Measurements from ENCODE around the gene CIBAR2.
A peak's percentile ranks its signal among the peaks of the same experiment; 100 is the strongest.

CIBAR2 gene

DNA sequence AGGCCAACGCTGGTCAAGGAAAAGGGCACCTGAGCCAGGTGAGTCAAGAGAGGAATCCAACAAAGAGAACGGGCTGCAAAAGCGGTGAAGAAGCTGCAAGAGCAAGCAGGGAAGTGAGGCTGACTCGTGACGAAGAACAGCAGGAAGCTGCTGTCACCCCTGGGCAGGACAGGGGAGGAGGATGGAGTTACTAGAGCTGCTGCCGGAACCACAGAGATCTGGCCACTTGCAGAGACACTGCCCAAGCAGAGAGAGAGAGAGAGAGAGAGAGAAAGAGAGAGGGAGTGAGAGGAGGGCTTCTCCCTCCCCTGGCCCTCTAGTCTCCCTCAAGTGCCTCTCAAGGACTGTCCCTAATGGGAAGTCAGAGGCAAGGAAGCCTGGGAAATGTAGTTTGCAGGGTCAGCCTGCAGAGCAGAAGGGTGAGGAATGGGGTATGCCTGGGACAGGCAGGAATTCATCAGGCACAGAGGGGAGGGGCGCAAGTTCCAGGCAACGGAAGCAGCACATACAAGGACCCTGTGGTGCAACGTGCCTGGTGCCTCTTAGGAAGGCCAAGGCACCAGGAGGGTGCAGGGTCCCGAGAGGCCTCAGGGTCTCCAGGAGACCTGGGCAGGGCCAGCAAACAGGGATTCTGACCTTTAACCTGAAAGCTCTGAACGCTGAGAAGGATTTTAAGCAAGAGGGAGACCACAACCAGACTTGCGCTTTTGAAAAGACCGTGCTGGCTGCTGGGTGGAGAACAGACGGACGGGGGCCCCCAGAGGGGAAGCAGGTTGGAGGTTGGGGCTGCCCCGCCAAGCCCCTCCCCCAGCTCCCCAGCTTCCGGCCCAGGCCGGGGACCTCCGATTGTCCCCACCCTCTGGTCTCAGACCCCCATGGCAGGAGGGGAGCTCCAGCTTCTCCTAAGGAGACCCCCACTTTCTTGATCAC, 45.8 kb upstream of the CIBAR2 start (continued):
- TF ChIP-seq, protein P1, sequence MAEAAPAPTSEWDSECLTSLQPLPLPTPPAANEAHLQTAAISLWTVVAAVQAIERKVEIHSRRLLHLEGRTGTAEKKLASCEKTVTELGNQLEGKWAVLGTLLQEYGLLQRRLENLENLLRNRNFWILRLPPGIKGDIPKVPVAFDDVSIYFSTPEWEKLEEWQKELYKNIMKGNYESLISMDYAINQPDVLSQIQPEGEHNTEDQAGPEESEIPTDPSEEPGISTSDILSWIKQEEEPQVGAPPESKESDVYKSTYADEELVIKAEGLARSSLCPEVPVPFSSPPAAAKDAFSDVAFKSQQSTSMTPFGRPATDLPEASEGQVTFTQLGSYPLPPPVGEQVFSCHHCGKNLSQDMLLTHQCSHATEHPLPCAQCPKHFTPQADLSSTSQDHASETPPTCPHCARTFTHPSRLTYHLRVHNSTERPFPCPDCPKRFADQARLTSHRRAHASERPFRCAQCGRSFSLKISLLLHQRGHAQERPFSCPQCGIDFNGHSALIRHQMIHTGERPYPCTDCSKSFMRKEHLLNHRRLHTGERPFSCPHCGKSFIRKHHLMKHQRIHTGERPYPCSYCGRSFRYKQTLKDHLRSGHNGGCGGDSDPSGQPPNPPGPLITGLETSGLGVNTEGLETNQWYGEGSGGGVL (tag by site-specific recombination; IDR thresholded peaks at IDR 0.05): peak; percentile 93
- TF ChIP-seq SP7 (tag by site-specific recombination; IDR thresholded peaks at IDR 0.05) (no peak), ZNF10 (tag by site-specific recombination; IDR thresholded peaks at IDR 0.05) (peak; percentile 44; the same call in 1 of the 2 replicates), KLF1 (tag by site-specific recombination; IDR thresholded peaks at IDR 0.05) (no peak), ZNF335 (tag by site-specific recombination; conservative IDR thresholded peaks at IDR 0.05) (peak; percentile 68), ZBTB17 (tag by site-specific recombination; IDR thresholded peaks at IDR 0.05) (peak; percentile 88), ZNF366 (tag by site-specific recombination; conservative IDR thresholded peaks at IDR 0.05) (0 out of 2 replicates have a peak, but pooled peaks have one; percentile 9), ZNF623 (tag by site-specific recombination; IDR thresholded peaks at IDR 0.05) (peak; percentile 65)
- TF ChIP-seq, protein P2, sequence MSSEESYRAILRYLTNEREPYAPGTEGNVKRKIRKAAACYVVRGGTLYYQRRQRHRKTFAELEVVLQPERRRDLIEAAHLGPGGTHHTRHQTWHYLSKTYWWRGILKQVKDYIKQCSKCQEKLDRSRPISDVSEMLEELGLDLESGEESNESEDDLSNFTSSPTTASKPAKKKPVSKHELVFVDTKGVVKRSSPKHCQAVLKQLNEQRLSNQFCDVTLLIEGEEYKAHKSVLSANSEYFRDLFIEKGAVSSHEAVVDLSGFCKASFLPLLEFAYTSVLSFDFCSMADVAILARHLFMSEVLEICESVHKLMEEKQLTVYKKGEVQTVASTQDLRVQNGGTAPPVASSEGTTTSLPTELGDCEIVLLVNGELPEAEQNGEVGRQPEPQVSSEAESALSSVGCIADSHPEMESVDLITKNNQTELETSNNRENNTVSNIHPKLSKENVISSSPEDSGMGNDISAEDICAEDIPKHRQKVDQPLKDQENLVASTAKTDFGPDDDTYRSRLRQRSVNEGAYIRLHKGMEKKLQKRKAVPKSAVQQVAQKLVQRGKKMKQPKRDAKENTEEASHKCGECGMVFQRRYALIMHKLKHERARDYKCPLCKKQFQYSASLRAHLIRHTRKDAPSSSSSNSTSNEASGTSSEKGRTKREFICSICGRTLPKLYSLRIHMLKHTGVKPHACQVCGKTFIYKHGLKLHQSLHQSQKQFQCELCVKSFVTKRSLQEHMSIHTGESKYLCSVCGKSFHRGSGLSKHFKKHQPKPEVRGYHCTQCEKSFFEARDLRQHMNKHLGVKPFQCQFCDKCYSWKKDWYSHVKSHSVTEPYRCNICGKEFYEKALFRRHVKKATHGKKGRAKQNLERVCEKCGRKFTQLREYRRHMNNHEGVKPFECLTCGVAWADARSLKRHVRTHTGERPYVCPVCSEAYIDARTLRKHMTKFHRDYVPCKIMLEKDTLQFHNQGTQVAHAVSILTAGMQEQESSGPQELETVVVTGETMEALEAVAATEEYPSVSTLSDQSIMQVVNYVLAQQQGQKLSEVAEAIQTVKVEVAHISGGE (tag by site-specific recombination; conservative IDR thresholded peaks at IDR 0.05; ENCODE audit: low read depth): 0 out of 2 replicates have a peak, but pooled peaks have one; percentile 32

DNA sequence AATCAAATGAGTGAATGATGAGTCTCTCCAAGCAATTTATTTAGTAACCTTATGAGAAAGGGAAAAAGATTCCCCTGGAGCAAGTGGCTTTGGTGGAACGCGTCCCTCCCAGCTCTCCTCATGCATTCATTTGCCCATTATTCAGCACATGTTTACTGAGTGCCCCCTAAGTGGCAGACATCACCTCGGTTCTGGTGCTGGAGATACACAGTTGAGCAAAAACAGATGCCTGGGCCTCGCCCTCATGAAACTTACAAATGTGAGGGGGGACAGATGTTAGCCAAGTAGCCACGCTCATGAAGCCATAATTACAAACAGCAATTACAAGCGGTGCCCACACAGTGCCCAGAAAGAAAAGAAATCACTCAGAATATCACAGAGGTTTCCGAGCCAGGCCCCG, 45.1 kb upstream of the CIBAR2 start:
- CTCF ChIA-PET: interaction anchor here (0.8 to 1.1 kb wide), 2 partner anchors 14 to 88 kb away, joined by 3 read pairs; no protein-coding TSS in a partner anchor
- Histone ChIP-seq H3K9me3 (ENCODE audit: control insufficient read depth, insufficient read depth, low read depth, low read length) (no peaks in the 10 kb centered on the region), H3K4me1 (ENCODE audit: control insufficient read depth, insufficient read depth, low read length) (no peaks in the 10 kb centered on the region), H3K4me3 (ENCODE audit: low read depth, low read length) (no peak overlapping the region), H3K27ac (ENCODE audit: extremely low read depth, low read depth, low read length) (no peak overlapping the region), H3K36me3 (ENCODE audit: control insufficient read depth in 2 of 2, insufficient read depth in 1 of 2, low read length in 2 of 2) (no peaks in the 10 kb centered on the region)
- TF ChIP-seq, protein P3, sequence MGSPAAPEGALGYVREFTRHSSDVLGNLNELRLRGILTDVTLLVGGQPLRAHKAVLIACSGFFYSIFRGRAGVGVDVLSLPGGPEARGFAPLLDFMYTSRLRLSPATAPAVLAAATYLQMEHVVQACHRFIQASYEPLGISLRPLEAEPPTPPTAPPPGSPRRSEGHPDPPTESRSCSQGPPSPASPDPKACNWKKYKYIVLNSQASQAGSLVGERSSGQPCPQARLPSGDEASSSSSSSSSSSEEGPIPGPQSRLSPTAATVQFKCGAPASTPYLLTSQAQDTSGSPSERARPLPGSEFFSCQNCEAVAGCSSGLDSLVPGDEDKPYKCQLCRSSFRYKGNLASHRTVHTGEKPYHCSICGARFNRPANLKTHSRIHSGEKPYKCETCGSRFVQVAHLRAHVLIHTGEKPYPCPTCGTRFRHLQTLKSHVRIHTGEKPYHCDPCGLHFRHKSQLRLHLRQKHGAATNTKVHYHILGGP (tag by site-specific recombination; IDR thresholded peaks at IDR 0.05): no peak
- POLR2A ChIA-PET: no interaction called here

DNA sequence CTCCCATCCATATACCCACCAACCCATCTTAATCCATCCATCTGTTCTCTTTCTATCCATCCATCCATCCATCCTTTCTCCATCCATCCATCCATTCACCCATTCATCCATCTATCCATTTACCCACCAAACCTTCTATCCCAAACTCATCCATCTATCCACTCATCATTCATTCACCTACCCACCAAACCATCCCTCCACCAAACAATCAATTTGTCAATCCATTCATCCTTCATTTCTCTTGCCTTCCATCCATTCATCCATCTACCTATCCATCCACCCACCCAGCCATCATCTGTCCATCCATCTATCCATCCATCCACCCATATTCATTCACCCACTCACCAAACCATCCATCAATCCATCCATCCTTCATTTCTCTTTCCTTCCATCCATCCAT, 44.6 kb upstream of the CIBAR2 start:
- H3K4me1 ChIP-seq (ENCODE audit: control insufficient read depth, insufficient read depth, low read length): 0 out of 2 replicates have a peak, but pooled peaks cover under 1% of the 10 kb centered on the region
- no peak overlapping the region for H3K27ac ChIP-seq (ENCODE audit: extremely low read depth, low read depth, low read length)
- ChIA-PET POLR2A (no interaction called here), CTCF (no interaction called here)
- no peaks in the 10 kb centered on the region for H3K36me3 ChIP-seq (ENCODE audit: control insufficient read depth in 2 of 2, insufficient read depth in 1 of 2, low read length in 2 of 2)
- H3K4me3 ChIP-seq (ENCODE audit: low read depth, low read length): no peak overlapping the region
- H3K9me3 ChIP-seq (ENCODE audit: control insufficient read depth, insufficient read depth, low read depth, low read length): no peaks in the 10 kb centered on the region
- TF ChIP-seq ZXDB (tag by site-specific recombination; IDR thresholded peaks at IDR 0.05): no peak
- TF ChIP-seq BCL11B (tag by site-specific recombination; IDR thresholded peaks at IDR 0.05; ENCODE audit: low read depth): no peak
- 0 out of 2 replicates have a peak, but pooled peaks have one; percentile 19 for TF ChIP-seq ZNF248 (tag by site-specific recombination; IDR thresholded peaks at IDR 0.05)
- TF ChIP-seq, protein P3 (tag by site-specific recombination; IDR thresholded peaks at IDR 0.05): 0 out of 2 replicates have a peak, but pooled peaks have one; percentile 53
- TF ChIP-seq HOXD13 (CRISPR knock-in tag; IDR thresholded peaks at IDR 0.05; ENCODE audit: borderline replicate concordance): no peak
- TF ChIP-seq ZNF610 (tag by site-specific recombination; IDR thresholded peaks at IDR 0.05; ENCODE audit: borderline replicate concordance): no peak
- TF ChIP-seq KLF16 (tag by site-specific recombination; IDR thresholded peaks at IDR 0.05): no peak
- TF ChIP-seq, protein P4, sequence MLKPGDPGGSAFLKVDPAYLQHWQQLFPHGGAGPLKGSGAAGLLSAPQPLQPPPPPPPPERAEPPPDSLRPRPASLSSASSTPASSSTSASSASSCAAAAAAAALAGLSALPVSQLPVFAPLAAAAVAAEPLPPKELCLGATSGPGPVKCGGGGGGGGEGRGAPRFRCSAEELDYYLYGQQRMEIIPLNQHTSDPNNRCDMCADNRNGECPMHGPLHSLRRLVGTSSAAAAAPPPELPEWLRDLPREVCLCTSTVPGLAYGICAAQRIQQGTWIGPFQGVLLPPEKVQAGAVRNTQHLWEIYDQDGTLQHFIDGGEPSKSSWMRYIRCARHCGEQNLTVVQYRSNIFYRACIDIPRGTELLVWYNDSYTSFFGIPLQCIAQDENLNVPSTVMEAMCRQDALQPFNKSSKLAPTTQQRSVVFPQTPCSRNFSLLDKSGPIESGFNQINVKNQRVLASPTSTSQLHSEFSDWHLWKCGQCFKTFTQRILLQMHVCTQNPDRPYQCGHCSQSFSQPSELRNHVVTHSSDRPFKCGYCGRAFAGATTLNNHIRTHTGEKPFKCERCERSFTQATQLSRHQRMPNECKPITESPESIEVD (tag by site-specific recombination; IDR thresholded peaks at IDR 0.05): no peak
- TF ChIP-seq ZSCAN30 (tag by site-specific recombination; IDR thresholded peaks at IDR 0.05): no peak
- TF ChIP-seq, protein P5, sequence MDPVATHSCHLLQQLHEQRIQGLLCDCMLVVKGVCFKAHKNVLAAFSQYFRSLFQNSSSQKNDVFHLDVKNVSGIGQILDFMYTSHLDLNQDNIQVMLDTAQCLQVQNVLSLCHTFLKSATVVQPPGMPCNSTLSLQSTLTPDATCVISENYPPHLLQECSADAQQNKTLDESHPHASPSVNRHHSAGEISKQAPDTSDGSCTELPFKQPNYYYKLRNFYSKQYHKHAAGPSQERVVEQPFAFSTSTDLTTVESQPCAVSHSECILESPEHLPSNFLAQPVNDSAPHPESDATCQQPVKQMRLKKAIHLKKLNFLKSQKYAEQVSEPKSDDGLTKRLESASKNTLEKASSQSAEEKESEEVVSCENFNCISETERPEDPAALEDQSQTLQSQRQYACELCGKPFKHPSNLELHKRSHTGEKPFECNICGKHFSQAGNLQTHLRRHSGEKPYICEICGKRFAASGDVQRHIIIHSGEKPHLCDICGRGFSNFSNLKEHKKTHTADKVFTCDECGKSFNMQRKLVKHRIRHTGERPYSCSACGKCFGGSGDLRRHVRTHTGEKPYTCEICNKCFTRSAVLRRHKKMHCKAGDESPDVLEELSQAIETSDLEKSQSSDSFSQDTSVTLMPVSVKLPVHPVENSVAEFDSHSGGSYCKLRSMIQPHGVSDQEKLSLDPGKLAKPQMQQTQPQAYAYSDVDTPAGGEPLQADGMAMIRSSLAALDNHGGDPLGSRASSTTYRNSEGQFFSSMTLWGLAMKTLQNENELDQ (tag by site-specific recombination; IDR thresholded peaks at IDR 0.05; ENCODE audit: low read depth): no peak
